Ovary (tissue), 9 donors: ENCODE data around the gene NCOA5. TPM values are rescaled to one million over a fixed set of nuclear protein-coding genes. Genes with fewer than 3 reads are reported as not detected.
A peak's percentile ranks its signal among the peaks of the same experiment; 100 is the strongest.

Source experiments
- DNase-seq, 5 donors: peaks; one replicate each; pipeline ENCODE4 v3.0.0-alpha.2; 2019 to 2020
- H3K27ac ChIP-seq, 2 donors: fragments of 200-600 bp; one replicate each; pipeline versions ENCODE4 v1.5.1 to v1.8.0; 2019 to 2022
- H3K27me3 ChIP-seq: fragments of 200-600 bp; one replicate; pipeline ENCODE4 v1.8.0; 2022
- H3K36me3 ChIP-seq: fragments of 200-600 bp; sonication (generic); one replicate; pipeline ENCODE4 v1.5.1; 2019
- H3K4me1 ChIP-seq: one replicate; pipeline ENCODE4 v1.8.1; 2013; ENCODE audit warnings: mild to moderate bottlenecking, moderate library complexity; ENCODE audit not compliant: insufficient read depth
- H3K4me3 ChIP-seq: fragments of 200-600 bp; sonication (generic); one replicate; pipeline ENCODE4 v1.5.1; 2017
- H3K9me3 ChIP-seq, 2 donors: fragments of 200-600 bp in 1 of 2; sonication (generic) in 1 of 2; one replicate each; pipeline versions ENCODE4 v1.5.1 to v1.8.1; 2013 to 2019; ENCODE audit warnings: mild to moderate bottlenecking in 1 of 2, moderate library complexity in 1 of 2
- CTCF ChIP-seq, 3 donors: fragments of 450-650 bp in 2 of 3; fragments of 200-600 bp in 1 of 3; IDR thresholded peaks; one replicate each; pipeline versions ENCODE4 v1.5.1 to v1.8.0; 2016 to 2022; ENCODE audit warnings: antibody characterized with exemption in 3 of 3, mild to moderate bottlenecking in 1 of 3
- EP300 ChIP-seq: sonication (generic); formaldehyde crosslinking; IDR thresholded peaks from one replicate; pipeline ENCODE4 v1.6.1; 2017; ENCODE audit warnings: antibody characterized with exemption
- POLR2A ChIP-seq: fragments of 450-650 bp; IDR thresholded peaks from one replicate; pipeline ENCODE4 v1.6.1; 2017; ENCODE audit warnings: antibody characterized with exemption, mild to moderate bottlenecking, moderate library complexity
- WGBS, 3 donors: extraction: QIAGEN DNeasy Blood & Tissue Kit in 1 of 3; methylation state at CpG; one replicate each; pipeline versions ENCODE4 v1.1.5 to v1.1.7; 2013 to 2017; 5-methylcytosine and 5-hydroxymethylcytosine counted together
- intact Hi-C, 4 donors: fragments of 100-400 bp; cut with DNase I; formaldehyde crosslinking; loops; one replicate each; pipeline versions ENCODE4 v1.11.0 to v1.15.1; 2022 to 2023
- polyA plus RNA-seq, 2 donors: library from polyadenylated mRNA; stranded (reverse); fragments of 200-250 nt in 1 of 2; fragments of 350-450 nt in 1 of 2; fragmentation: Illumina TruSeq in 1 of 2; extraction: RNeasy Lipid Tissue Mini Kit (QIAGEN cat#74804) in 1 of 2; gene quantifications; one replicate each; pipeline ENCODE4 v1.2.3, GENCODE V29; 2013 to 2014
- total RNA-seq, 7 donors: library from RNA; depleted of rRNA in 2 of 7; stranded (reverse); fragments of >200 nt in 2 of 7; fragmentation: NEBNext Ultra II Directional in 3 of 7; extraction: Animal tissue kit (Norgen Biotek cat#: 25700) in 3 of 7; gene quantifications; one replicate each; pipeline versions ENCODE4 v1.1.0 to v1.2.4, GENCODE V29; 2016 to 2023
- donor health status: DM: no; HTN: no; CAD: no; lungs with moderate emphysema.
- donor health status: DM: no; HTN: no; CAD: no.
- donor health status: Bipolar disorder and iron deficiency.
- donor health status: DM: yes; HTN: yes; CAD: no.
- donor health status: DM: no; HTN: no; CAD: no.
- donor health status: DM: yes; HTN: yes; CAD: no.

Gene NCOA5
- total and polyA plus RNA-seq, 9 donors: 27.6 to 51.1 (median 35.6) TPM

DNA sequence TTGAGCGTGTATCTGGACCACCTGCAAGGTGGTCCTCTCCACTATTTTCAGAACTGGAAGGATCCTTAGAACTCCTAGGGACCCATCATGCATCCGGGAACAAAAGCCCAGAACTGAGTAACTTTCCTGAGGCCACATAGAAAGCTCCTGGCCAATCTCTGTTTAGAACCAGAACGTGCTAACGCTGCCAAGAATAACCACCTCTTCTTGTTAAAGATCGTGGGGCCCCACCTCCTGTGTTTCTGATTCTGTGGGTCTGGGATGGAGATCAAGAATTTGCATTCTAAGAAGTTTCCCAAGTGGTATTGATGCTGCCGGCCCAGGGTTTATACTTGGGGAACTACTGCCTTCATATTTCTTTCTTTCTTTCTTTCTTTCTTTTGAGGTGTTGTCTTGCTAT lies 41.6 kb upstream of the NCOA5 start:
- H3K27ac ChIP-seq: no peak overlapping the region
- H3K36me3 ChIP-seq: no peaks in the 10 kb centered on the region
- 12 to 21% (median 16%) methylated on average over 6 of the region's 6 CpGs for WGBS, 3 donors
- peaks cover 5% of the 10 kb centered on the region for H3K4me1 ChIP-seq
- H3K4me3 ChIP-seq: no peak overlapping the region
- intact Hi-C loops: loop anchor here in 3 of 4 donors (5.0 to 10.0 kb wide), 3 partner anchors 173 to 216 kb away; partner anchors contain the start of gene CDH22 (in 2 of the 3)
- no peak for DNase-seq
- no peaks in the 10 kb centered on the region for H3K27me3 ChIP-seq
- no peaks in the 10 kb centered on the region for H3K9me3 ChIP-seq
- no peak for TF ChIP-seq EP300
- TF ChIP-seq POLR2A: no peak
- TF ChIP-seq CTCF (IDR thresholded peaks at IDR 0.05): no peak

DNA sequence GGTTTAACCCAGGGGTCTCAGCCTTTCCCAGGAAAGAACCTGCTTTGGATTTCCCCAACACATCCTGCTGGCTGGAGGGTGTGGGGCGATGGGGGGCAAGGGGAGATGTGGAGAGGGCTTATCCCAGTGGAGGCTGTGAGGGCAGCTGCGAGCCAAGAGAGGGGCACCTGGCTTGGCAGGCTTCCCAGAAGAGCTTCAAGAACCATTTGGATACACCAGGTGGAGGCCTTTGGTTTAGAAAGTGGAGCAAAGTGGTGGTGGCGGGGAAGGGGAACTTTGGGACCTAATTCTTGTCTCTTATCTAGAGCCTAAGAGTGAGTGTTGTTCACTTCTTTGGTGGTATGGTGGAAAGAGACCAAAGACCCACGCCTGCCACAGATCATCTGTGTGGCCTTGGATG lies 40.8 kb upstream of the NCOA5 start:
- TF ChIP-seq POLR2A (no peak), EP300 (no peak), CTCF (IDR thresholded peaks at IDR 0.05) (no peak)
- DNase-seq: no peak
- Histone ChIP-seq H3K4me3 (no peak overlapping the region), H3K27ac (no peak overlapping the region), H3K4me1 (peaks cover 5% of the 10 kb centered on the region), H3K36me3 (no peaks in the 10 kb centered on the region), H3K27me3 (no peaks in the 10 kb centered on the region), H3K9me3 (no peaks in the 10 kb centered on the region)
- 39 to 53% (median 39%) methylated on average over 4 of the region's 4 CpGs for WGBS, 3 donors
- intact Hi-C loops: loop anchor here in 3 of 4 donors (5.0 to 10.0 kb wide), 3 partner anchors 174 to 217 kb away; partner anchors contain the start of gene CDH22 (in 2 of the 3)

DNA sequence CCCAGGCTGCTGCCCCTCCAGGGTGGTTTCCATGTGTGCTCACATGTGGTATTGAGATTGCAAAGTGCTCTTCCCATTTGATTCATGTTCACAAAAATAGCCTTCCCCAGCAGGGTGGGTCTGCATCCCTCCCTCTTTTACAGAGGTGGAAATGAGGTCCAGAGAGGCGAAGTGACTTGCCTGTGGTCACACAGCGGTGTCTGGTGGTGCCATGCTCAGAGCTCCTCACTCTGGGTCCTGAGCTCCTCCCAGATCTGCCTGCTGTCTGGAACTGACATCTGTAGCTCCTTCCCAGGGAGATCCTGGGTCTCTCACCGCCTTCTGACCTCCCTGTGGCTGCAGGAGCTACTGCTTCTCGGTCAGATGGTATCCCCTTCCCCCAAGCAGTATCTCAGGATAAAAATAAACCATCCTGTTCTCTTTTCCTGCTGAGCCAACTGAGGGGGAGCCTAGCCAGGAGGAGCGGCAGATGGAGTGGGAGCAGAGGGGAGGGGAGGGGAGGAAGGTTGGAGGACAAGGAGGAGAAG lies 40.3 kb upstream of the NCOA5 start:
- intact Hi-C loops: loop anchor here in 3 of 4 donors (5.0 to 10.0 kb wide), 3 partner anchors 175 to 217 kb away; partner anchors contain the start of gene CDH22 (in 2 of the 3)
- DNase-seq: no peak
- 20 to 25% (median 23%) methylated on average over 5 of the region's 5 CpGs for WGBS, 3 donors
- no peaks in the 10 kb centered on the region for H3K9me3 ChIP-seq
- no peak overlapping the region for H3K27ac ChIP-seq
- H3K4me3 ChIP-seq: no peak overlapping the region
- peaks cover 5% of the 10 kb centered on the region for H3K4me1 ChIP-seq
- H3K36me3 ChIP-seq: no peaks in the 10 kb centered on the region
- no peaks in the 10 kb centered on the region for H3K27me3 ChIP-seq
- TF ChIP-seq POLR2A (no peak), EP300 (no peak), CTCF (IDR thresholded peaks at IDR 0.05) (no peak)

DNA sequence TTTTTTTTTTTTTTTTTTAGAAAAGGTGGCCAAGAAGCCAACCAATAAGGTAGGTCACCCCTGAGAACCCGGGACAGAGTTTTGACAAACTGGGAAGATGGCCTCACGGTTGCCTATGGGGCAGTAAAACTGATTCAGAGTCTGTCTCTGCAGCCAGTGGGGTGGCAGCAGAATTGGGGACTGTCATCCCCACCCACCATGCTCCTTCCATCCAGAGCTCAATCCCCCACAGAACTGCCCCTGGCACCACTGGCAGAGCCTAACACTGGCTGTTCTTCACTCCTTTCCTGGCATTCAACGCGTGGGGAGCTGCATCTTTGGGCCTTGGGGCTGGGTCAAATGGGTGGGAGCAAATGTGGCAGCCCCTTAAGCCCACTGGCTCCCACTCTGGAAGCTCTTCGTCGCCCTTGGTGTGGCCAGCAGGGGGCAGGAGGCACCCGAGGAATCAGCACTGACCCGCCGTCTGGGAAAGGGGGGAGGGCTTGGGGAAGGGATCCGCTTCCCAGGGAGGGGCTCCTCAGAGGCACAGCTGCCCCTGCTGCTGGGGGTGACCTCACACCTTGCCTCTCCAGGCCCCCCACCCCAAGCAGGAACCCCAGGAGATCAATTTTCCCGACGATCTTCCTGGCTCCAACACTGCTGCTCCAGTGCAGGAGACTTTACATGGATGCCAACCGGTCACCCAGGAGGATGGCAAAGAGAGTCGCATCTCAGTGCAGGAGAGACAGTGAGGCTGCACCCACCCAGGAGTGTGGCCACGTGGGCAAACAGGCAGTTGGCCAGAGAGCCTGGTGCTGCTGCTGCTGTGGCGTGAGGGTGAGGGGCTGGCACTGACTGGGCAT lies 38.8 kb upstream of the NCOA5 start:
- Histone ChIP-seq H3K4me1 (peaks cover 5% of the 10 kb centered on the region), H3K36me3 (no peaks in the 10 kb centered on the region), H3K9me3 (no peaks in the 10 kb centered on the region), H3K4me3 (no peak overlapping the region), H3K27me3 (no peaks in the 10 kb centered on the region), H3K27ac (no peak overlapping the region)
- TF ChIP-seq EP300 (no peak), CTCF (IDR thresholded peaks at IDR 0.05) (peak in 1 of 3 donors; percentile 32)
- 30 to 34% (median 32%) methylated on average over 14 to 16 of the region's 16 CpGs for WGBS, 3 donors
- DNase-seq: peak in 1 of 5 donors; percentile 56
- intact Hi-C loops: no loop called here
